Natural killer cell (primary cell): ENCODE results near the gene RAB3C. TPM values are rescaled to one million over a fixed set of nuclear protein-coding genes. Genes with fewer than 3 reads are reported as not detected.

ENCODE experiments used
- ATAC-seq, 3 donors: fragments of 150-1000 bp in 2 of 3; fragments of 200-7000 bp in 1 of 3; cut with Tn5 transposase; 1 replicate in 1 of 3; 2 replicates in 2 of 3; pipeline ENCODE4 v1.10.0; 2021; ENCODE audit warnings: mild to moderate bottlenecking in 2 of 3, moderate library complexity in 2 of 3
- DNase-seq, 2 donors: peaks; one replicate each; pipeline versions ENCODE4 v3.0.0 to v3.0.0-alpha.2; 2013 to 2021; ENCODE audit warnings: mixed read lengths in 1 of 2
- H3K27ac ChIP-seq: one replicate; pipeline ENCODE4 v1.5.1; 2013; ENCODE audit warnings: mild to moderate bottlenecking, low read length
- H3K27me3 ChIP-seq: one replicate; pipeline ENCODE4 v1.6.1; 2013; ENCODE audit warnings: low read length; ENCODE audit not compliant: control insufficient read depth, insufficient read depth
- H3K36me3 ChIP-seq: one replicate; pipeline ENCODE4 v1.6.1; 2013; ENCODE audit warnings: low read length; ENCODE audit not compliant: control insufficient read depth, insufficient read depth
- H3K4me1 ChIP-seq: one replicate; pipeline ENCODE4 v1.6.1; 2013; ENCODE audit warnings: low read length; ENCODE audit not compliant: control insufficient read depth, insufficient read depth
- H3K4me3 ChIP-seq: one replicate; pipeline ENCODE4 v1.5.1; 2013; ENCODE audit warnings: low read length
- H3K9me3 ChIP-seq: one replicate; pipeline ENCODE4 v1.6.1; 2013; ENCODE audit warnings: low read length; ENCODE audit not compliant: control insufficient read depth, insufficient read depth
- H3K27ac Mint-ChIP-seq, 2 donors: one replicate each; pipeline ENCODE4 v1.8.0; 2022; ENCODE audit warnings: mild to moderate bottlenecking in 2 of 2, mixed read lengths in 2 of 2, moderate library complexity in 1 of 2
- H3K27me3 Mint-ChIP-seq, 2 donors: one replicate each; pipeline ENCODE4 v1.8.0; 2022; ENCODE audit warnings: low read depth in 2 of 2, mixed read lengths in 2 of 2
- H3K36me3 Mint-ChIP-seq: one replicate; pipeline ENCODE4 v1.8.0; 2022; ENCODE audit warnings: mixed read lengths
- H3K4me1 Mint-ChIP-seq, 2 donors: one replicate each; pipeline ENCODE4 v1.8.0; 2022; ENCODE audit warnings: mixed read lengths in 2 of 2
- H3K4me3 Mint-ChIP-seq: one replicate; pipeline ENCODE4 v1.8.0; 2022; ENCODE audit warnings: mild to moderate bottlenecking, moderate library complexity, mixed read lengths
- H3K9me3 Mint-ChIP-seq, 2 donors: one replicate each; pipeline ENCODE4 v1.8.0; 2022; ENCODE audit warnings: mixed read lengths in 2 of 2
- CTCF ChIP-seq: fragments of 200-600 bp; IDR thresholded peaks from one replicate; pipeline ENCODE4 v1.8.0; 2022; ENCODE audit warnings: antibody characterized with exemption
- intact Hi-C: fragments of 100-400 bp; cut with micrococcal nuclease; formaldehyde crosslinking; loops from one replicate; pipeline ENCODE4 v1.14.2; 2022
- total RNA-seq, 4 donors: library from RNA; stranded (reverse); fragments of 120-200 nt in 1 of 4; gene quantifications; one replicate each; pipeline versions ENCODE4 v1.2.3 to v1.2.4, GENCODE V29; 2013 to 2022

Gene RAB3C
- total RNA-seq, 3 donors from 2014 or later (not counting 1 experiment from before 2014, with no cell fraction given) = 0.05 TPM; not detected in 2

GRCh38 chr5:58905944-58906343, 323.1 kb downstream of the RAB3C start:
- no peak overlapping the region for H3K27ac Mint-ChIP-seq
- H3K9me3 Mint-ChIP-seq = no peaks in the 10 kb centered on the region

More at GRCh38 chr5:58905944-58906343, 323.1 kb downstream of the RAB3C start:
- H3K36me3 ChIP-seq = no peaks in the 10 kb centered on the region
- Mint-ChIP-seq H3K4me3 (no peak overlapping the region), H3K4me1 (no peaks in the 10 kb centered on the region), H3K36me3 (no peaks in the 10 kb centered on the region), H3K27me3 (peaks cover 5 to 8% of the 10 kb centered on the region in 2 donors)
- DNase-seq (no peak), ATAC-seq (no peak)
- H3K27ac ChIP-seq = no peak overlapping the region
- no peak overlapping the region for H3K4me3 ChIP-seq
- intact Hi-C loops = no loop called here
- no peaks in the 10 kb centered on the region for H3K9me3 ChIP-seq
- no peak for TF ChIP-seq CTCF
- no peaks in the 10 kb centered on the region for H3K4me1 ChIP-seq
- no peaks in the 10 kb centered on the region for H3K27me3 ChIP-seq

Other genes with a start within 250 kb of the RAB3C start
- gene PLK2, start 123.0 kb upstream of the RAB3C start, total RNA-seq = 10 to 100 TPM; 18.3 to 30.0 (median 22.0) TPM
- 1 to 10 TPM; 1.7 to 6.1 (median 1.8) TPM for gene GAPT, start 91.6 kb upstream of the RAB3C start, total RNA-seq